ENCODE measurements around the gene DYDC1. TPM values are rescaled to one million over a fixed set of nuclear protein-coding genes. Genes with fewer than 3 reads are reported as not detected.
"Not testable (repeated sequence)": the region's sequence is repeated elsewhere in the genome, so short reads cannot be mapped to it uniquely, and the experiment has no call there.

Gene DYDC1
- total RNA-seq, 4 donors from 2014 or later, result not detected

DNA sequence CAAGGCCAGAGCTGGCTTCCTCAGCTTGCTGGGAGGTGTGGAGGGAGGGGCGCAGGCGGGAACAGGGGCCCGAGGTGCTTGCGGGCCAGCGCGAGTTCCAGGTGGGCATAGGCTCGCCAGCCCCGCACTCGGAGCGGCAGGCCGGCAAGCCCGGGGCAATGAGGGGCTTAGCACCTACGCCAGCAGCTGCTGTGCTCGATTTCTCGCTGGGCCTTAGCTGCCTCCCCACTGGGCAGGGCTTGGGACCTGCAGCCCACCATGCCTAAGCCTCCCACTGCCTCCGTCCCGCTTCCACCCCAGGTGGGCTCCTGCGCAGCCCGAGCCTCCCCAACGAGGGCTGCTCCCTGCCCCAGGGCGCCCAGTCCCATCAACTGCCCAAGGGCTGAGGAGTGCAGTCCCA lies 41.2 kb downstream of the DYDC1 start:
- Histone ChIP-seq H3K4me3 (no peak overlapping the region), H3K4me1 (no peaks in the 10 kb centered on the region), H3K36me3 (no peaks in the 10 kb centered on the region), H3K27ac (no peak overlapping the region), H3K9me3 (no peaks in the 10 kb centered on the region), H3K27me3 (no peaks in the 10 kb centered on the region)
- no peak for DNase-seq
- no peak for TF ChIP-seq POLR2A (IDR thresholded peaks at IDR 0.05)
- TF ChIP-seq, protein P1, sequence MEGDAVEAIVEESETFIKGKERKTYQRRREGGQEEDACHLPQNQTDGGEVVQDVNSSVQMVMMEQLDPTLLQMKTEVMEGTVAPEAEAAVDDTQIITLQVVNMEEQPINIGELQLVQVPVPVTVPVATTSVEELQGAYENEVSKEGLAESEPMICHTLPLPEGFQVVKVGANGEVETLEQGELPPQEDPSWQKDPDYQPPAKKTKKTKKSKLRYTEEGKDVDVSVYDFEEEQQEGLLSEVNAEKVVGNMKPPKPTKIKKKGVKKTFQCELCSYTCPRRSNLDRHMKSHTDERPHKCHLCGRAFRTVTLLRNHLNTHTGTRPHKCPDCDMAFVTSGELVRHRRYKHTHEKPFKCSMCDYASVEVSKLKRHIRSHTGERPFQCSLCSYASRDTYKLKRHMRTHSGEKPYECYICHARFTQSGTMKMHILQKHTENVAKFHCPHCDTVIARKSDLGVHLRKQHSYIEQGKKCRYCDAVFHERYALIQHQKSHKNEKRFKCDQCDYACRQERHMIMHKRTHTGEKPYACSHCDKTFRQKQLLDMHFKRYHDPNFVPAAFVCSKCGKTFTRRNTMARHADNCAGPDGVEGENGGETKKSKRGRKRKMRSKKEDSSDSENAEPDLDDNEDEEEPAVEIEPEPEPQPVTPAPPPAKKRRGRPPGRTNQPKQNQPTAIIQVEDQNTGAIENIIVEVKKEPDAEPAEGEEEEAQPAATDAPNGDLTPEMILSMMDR (IDR thresholded peaks at IDR 0.05), result no peak
- intact Hi-C loops (cut with DNase I; ENCODE audit: low total_unique reads), result no loop called here

GRCh38 chr10:80313523-80313922 lies 43.0 kb downstream of the DYDC1 start:
- no peaks in the 10 kb centered on the region for H3K4me1 ChIP-seq
- no peak overlapping the region for H3K27ac ChIP-seq
- TF ChIP-seq, protein P1 (IDR thresholded peaks at IDR 0.05), result no peak
- TF ChIP-seq POLR2A (IDR thresholded peaks at IDR 0.05), result no peak
- H3K36me3 ChIP-seq, result no peaks in the 10 kb centered on the region
- intact Hi-C loops (cut with DNase I; ENCODE audit: low total_unique reads), result no loop called here
- H3K9me3 ChIP-seq, result no peaks in the 10 kb centered on the region
- H3K27me3 ChIP-seq, result no peaks in the 10 kb centered on the region
- no peak overlapping the region for H3K4me3 ChIP-seq
- DNase-seq, result no peak

- H3K36me3 ChIP-seq; H3K27me3 ChIP-seq; H3K27ac ChIP-seq; DNase-seq; H3K4me3 ChIP-seq; intact Hi-C loops (cut with DNase I; ENCODE audit: low total_unique reads); H3K4me1 ChIP-seq; H3K9me3 ChIP-seq: not testable (repeated sequence)
Observed at GRCh38 chr10:80305989-80306388, 50.6 kb downstream of the DYDC1 start.

GRCh38 chr10:80296942-80297341 lies 59.6 kb downstream of the DYDC1 start:
- intact Hi-C loops (cut with DNase I; ENCODE audit: low total_unique reads), result no loop called here
- H3K4me3 ChIP-seq, result no peak overlapping the region
- DNase-seq, result no peak
- H3K36me3 ChIP-seq, result no peaks in the 10 kb centered on the region
- TF ChIP-seq POLR2A (IDR thresholded peaks at IDR 0.05), result no peak
- TF ChIP-seq, protein P1 (IDR thresholded peaks at IDR 0.05), result no peak
- H3K27ac ChIP-seq, result no peak overlapping the region
- H3K9me3 ChIP-seq, result no peaks in the 10 kb centered on the region
- H3K27me3 ChIP-seq, result no peaks in the 10 kb centered on the region
- no peaks in the 10 kb centered on the region for H3K4me1 ChIP-seq

GRCh38 chr10:80292607-80293239 lies 63.8 kb downstream of the DYDC1 start:
- Histone ChIP-seq H3K27me3 (no peaks in the 10 kb centered on the region), H3K36me3 (no peaks in the 10 kb centered on the region), H3K4me1 (no peaks in the 10 kb centered on the region), H3K4me3 (no peak overlapping the region), H3K9me3 (no peaks in the 10 kb centered on the region), H3K27ac (no peak overlapping the region)
- intact Hi-C loops (cut with DNase I; ENCODE audit: low total_unique reads), result no loop called here
- TF ChIP-seq, protein P1 (IDR thresholded peaks at IDR 0.05), result no peak
- no peak for TF ChIP-seq POLR2A (IDR thresholded peaks at IDR 0.05)
- DNase-seq, result no peak
